B cell (primary cell): ENCODE measurements around the gene FAM13C.

Experiments used
- EZH2 ChIP-seq: IDR thresholded peaks from 2 replicates; pipeline ENCODE4 v1.6.1; 2012; ENCODE audit warnings: borderline replicate concordance, low read depth, mild to moderate bottlenecking, moderate library complexity, low read length; ENCODE audit not compliant: insufficient read depth, poor library complexity, severe bottlenecking
- TF ChIP-seq, protein P1 (sequence below): fragments of 200-600 bp; IDR thresholded peaks from one replicate; pipeline ENCODE4 v1.8.0; 2022; ENCODE audit warnings: antibody characterized with exemption, mild to moderate bottlenecking

DNA sequence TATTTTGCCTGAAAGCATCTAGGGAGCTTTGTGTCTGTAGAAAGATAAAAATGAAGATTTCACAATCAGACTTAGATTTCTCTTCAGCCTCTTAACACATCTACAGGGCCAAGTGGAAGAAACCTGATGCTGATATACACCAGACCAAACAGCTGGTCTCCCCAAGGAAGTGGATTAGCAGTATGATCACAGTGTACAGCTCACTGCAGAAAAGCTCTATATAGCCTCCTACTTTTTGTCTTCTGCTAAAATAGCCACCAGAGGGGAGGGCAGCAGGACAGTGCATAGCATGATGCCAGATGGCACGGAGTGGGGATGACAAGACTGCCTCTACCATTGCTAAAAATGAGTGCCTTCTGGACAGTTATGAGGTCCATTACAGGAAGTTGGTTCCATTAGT, 16.0 kb downstream of the FAM13C start:
- TF ChIP-seq, protein P1, sequence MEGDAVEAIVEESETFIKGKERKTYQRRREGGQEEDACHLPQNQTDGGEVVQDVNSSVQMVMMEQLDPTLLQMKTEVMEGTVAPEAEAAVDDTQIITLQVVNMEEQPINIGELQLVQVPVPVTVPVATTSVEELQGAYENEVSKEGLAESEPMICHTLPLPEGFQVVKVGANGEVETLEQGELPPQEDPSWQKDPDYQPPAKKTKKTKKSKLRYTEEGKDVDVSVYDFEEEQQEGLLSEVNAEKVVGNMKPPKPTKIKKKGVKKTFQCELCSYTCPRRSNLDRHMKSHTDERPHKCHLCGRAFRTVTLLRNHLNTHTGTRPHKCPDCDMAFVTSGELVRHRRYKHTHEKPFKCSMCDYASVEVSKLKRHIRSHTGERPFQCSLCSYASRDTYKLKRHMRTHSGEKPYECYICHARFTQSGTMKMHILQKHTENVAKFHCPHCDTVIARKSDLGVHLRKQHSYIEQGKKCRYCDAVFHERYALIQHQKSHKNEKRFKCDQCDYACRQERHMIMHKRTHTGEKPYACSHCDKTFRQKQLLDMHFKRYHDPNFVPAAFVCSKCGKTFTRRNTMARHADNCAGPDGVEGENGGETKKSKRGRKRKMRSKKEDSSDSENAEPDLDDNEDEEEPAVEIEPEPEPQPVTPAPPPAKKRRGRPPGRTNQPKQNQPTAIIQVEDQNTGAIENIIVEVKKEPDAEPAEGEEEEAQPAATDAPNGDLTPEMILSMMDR, result no peak
- TF ChIP-seq EZH2, result no peak
